Adrenal gland (tissue), 12 donors: ENCODE measurements around the gene PPP2R1A. TPM values are rescaled to one million over a fixed set of nuclear protein-coding genes. Genes with fewer than 3 reads are reported as not detected.

Experiments used
- DNase-seq, 7 donors: peaks; one replicate each; pipeline ENCODE4 v3.0.0-alpha.2; 2019 to 2020
- H3K27ac ChIP-seq, 5 donors: fragments of 200-600 bp; sonication (generic) in 4 of 5; 1 replicate in 3 of 5; 2 replicates in 2 of 5; pipeline versions ENCODE4 v1.5.1 to v1.8.0; 2016 to 2020; ENCODE audit warnings: mild to moderate bottlenecking in 1 of 5
- H3K27me3 ChIP-seq: fragments of 200-600 bp; 2 replicates; pipeline ENCODE4 v1.8.0; 2021
- H3K36me3 ChIP-seq, 2 donors: fragments of 200-600 bp; replicated peaks in 1 of 2; 1 replicate in 1 of 2; 2 replicates in 1 of 2; pipeline versions ENCODE4 v1.5.1 to v1.8.0; 2018 to 2022
- H3K4me1 ChIP-seq, 2 donors: fragments of 200-600 bp; replicated peaks in 1 of 2; 1 replicate in 1 of 2; 2 replicates in 1 of 2; pipeline versions ENCODE4 v1.5.1 to v1.8.0; 2018 to 2021
- H3K4me3 ChIP-seq, 4 donors: fragments of 200-600 bp; sonication (generic) in 3 of 4; one replicate each; pipeline ENCODE4 v1.5.1; 2016 to 2018
- H3K9me3 ChIP-seq, 3 donors: fragments of 200-600 bp; sonication (generic) in 1 of 3; replicated peaks in 1 of 3; 1 replicate in 2 of 3; 2 replicates in 1 of 3; pipeline versions ENCODE4 v1.5.1 to v1.8.0; 2016 to 2021
- POLR2A ChIP-seq, 2 donors: fragments of 450-650 bp; IDR thresholded peaks; one replicate each; pipeline ENCODE4 v1.6.1; 2017; ENCODE audit warnings: antibody characterized with exemption in 2 of 2, mild to moderate bottlenecking in 2 of 2, moderate library complexity in 1 of 2
- WGBS, 4 donors: extraction: QIAGEN DNeasy Blood & Tissue Kit in 2 of 4; methylation state at CpG; one replicate each; pipeline versions ENCODE4 v1.1.5 to v1.1.7; 2013 to 2017; 5-methylcytosine and 5-hydroxymethylcytosine counted together
- intact Hi-C, 2 donors: fragments of 100-400 bp; cut with DNase I; formaldehyde crosslinking; loops; one replicate each; pipeline versions ENCODE4 v1.14.1 to v1.15.0; 2022 to 2023
- polyA plus RNA-seq, 3 donors: library from polyadenylated mRNA; stranded (reverse); fragments of 200-250 nt in 2 of 3; fragments of 350-450 nt in 1 of 3; fragmentation: Illumina TruSeq in 1 of 3; extraction: RNeasy Lipid Tissue Mini Kit (QIAGEN cat#74804) in 1 of 3; gene quantifications; one replicate each; pipeline ENCODE4 v1.2.3, GENCODE V29; 2013 to 2014
- total RNA-seq, 9 donors: library from RNA; depleted of rRNA in 4 of 9; stranded (reverse); fragments of >200 nt in 4 of 9; fragments of 120-200 nt in 1 of 9; fragmentation: NEBNext Ultra II Directional in 1 of 9; extraction: Animal tissue kit (Norgen Biotek cat#: 25700) in 1 of 9; gene quantifications; one replicate each; pipeline versions ENCODE4 v1.1.0 to v1.2.4, GENCODE V29; 2013 to 2023
- TF ChIP-seq, protein P1 (sequence below), 6 experiments: fragments of 450-650 bp in 4 of 6; fragments of 200-600 bp in 2 of 6; sonication (generic) in 1 of 6; IDR thresholded peaks; 1 replicate in 5 of 6; 2 replicates in 1 of 6; pipeline versions ENCODE4 v1.5.1 to v1.8.0; 2016 to 2021; ENCODE audit warnings: antibody characterized with exemption in 6 of 6, mild to moderate bottlenecking in 2 of 6, moderate library complexity in 1 of 6
- donor health status: healthy with polysubstance abuse.
- donor health status: Bipolar disorder and iron deficiency.
- donor health status: DM: yes; HTN: yes; CAD: no.
- donor health status: DM: no; HTN: no; CAD: no.
- donor health status: DM: no; HTN: no; CAD: no.
- donor health status: DM: yes; HTN: yes; CAD: no.

The PPP2R1A gene
- total and polyA plus RNA-seq, 12 donors: 161 to 1,330 (median 371) TPM

DNA sequence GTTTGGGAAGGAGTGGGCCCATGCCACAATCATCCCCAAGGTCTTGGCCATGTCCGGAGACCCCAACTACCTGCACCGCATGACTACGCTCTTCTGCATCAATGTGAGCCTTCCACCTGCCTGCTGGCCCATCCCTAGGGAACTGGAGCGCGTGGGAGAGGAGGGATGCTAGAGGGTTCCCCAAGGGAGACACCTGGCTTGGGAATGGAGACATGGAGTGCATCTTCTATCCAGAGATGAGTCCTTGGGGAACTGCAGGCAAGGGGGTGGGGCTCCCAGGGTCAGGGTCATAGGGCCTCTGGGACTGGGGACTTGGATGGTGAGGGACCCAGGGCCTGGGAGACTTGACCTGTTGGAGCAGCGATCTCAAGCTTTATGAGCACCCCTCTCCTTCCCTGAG lies 31.2 kb downstream of the PPP2R1A start:
- WGBS, 4 donors: 93 to 97% (median 96%) methylated on average over 3 to 6 of the region's 6 CpGs

DNA sequence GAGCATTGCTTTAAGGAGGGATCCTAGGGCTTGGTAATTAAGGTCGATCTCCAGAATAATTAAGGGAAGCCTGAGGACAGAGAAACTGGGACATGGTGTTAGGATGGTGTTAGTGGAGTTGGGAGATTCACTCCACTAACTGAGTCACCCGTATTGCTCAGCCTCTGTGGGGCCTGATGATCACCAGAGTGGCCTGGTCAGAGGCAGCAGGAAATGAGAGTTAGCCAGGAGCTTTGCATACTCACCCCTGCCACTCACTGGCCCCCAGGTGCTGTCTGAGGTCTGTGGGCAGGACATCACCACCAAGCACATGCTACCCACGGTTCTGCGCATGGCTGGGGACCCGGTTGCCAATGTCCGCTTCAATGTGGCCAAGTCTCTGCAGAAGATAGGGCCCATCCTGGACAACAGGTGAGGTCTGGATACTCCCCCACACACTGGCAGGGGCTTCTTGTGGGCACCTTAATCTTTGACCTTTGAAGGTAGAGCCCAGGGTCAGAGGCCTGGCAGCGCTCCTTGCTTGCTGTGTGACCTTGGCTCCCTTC lies 32.1 kb downstream of the PPP2R1A start:
- peak in 5 of 7 donors; percentile 18 to 67 (median 49) for DNase-seq
- Histone ChIP-seq H3K27ac (peak overlapping the region in 2 of 5 donors; percentile 37 to 62), H3K36me3 (peaks cover 0 to 96% of the 10 kb centered on the region in 2 donors), H3K9me3 (no peaks in the 10 kb centered on the region), H3K4me1 (no peaks in the 10 kb centered on the region), H3K27me3 (no peaks in the 10 kb centered on the region), H3K4me3 (no peak overlapping the region)
- 65 to 74% (median 68%) methylated on average over 7 of the region's 7 CpGs for WGBS, 4 donors
- TF ChIP-seq POLR2A (IDR thresholded peaks at IDR 0.05): no peak
- TF ChIP-seq, protein P1, sequence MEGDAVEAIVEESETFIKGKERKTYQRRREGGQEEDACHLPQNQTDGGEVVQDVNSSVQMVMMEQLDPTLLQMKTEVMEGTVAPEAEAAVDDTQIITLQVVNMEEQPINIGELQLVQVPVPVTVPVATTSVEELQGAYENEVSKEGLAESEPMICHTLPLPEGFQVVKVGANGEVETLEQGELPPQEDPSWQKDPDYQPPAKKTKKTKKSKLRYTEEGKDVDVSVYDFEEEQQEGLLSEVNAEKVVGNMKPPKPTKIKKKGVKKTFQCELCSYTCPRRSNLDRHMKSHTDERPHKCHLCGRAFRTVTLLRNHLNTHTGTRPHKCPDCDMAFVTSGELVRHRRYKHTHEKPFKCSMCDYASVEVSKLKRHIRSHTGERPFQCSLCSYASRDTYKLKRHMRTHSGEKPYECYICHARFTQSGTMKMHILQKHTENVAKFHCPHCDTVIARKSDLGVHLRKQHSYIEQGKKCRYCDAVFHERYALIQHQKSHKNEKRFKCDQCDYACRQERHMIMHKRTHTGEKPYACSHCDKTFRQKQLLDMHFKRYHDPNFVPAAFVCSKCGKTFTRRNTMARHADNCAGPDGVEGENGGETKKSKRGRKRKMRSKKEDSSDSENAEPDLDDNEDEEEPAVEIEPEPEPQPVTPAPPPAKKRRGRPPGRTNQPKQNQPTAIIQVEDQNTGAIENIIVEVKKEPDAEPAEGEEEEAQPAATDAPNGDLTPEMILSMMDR (IDR thresholded peaks at IDR 0.05): no peak
- intact Hi-C loops: no loop called here

More for the DNA sequence above, 31.2 kb downstream of the PPP2R1A start:
- H3K9me3 ChIP-seq: no peaks in the 10 kb centered on the region
- intact Hi-C loops: no loop called here
- DNase-seq: peak in 3 of 7 donors; percentile 16 to 46 (median 21)
- peaks cover 0 to 96% of the 10 kb centered on the region in 2 donors for H3K36me3 ChIP-seq
- no peaks in the 10 kb centered on the region for H3K4me1 ChIP-seq
- peak overlapping the region in 2 of 5 donors; percentile 37 to 62 for H3K27ac ChIP-seq
- no peak overlapping the region for H3K4me3 ChIP-seq
- TF ChIP-seq POLR2A (IDR thresholded peaks at IDR 0.05): no peak
- no peaks in the 10 kb centered on the region for H3K27me3 ChIP-seq

DNA sequence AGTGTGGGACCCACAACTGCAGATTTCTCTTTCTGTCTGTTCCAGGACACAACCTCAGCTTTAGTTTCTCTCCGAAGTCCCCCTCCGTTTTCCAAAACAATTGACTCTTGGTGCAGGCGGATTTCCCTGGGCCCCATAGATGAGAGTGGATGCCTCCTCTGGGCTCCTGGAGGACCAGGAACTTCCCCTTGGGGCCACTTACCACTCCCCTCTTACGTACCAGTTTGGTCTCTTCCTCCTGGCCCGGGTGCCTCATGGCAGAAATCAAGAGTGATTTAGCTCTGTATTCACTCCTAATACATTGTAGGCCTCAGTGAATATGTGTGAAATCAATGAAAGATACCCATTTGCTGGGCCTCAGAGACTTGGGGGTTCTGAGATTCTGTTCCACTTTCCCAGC lies 34.4 kb downstream of the PPP2R1A start:
- intact Hi-C loops: no loop called here
- Histone ChIP-seq H3K4me3 (no peak overlapping the region), H3K36me3 (peaks cover 0 to 91% of the 10 kb centered on the region in 2 donors), H3K27ac (no peak overlapping the region), H3K4me1 (no peaks in the 10 kb centered on the region), H3K9me3 (no peaks in the 10 kb centered on the region), H3K27me3 (no peaks in the 10 kb centered on the region)
- TF ChIP-seq, protein P1 (IDR thresholded peaks at IDR 0.05): no peak
- no peak for TF ChIP-seq POLR2A (IDR thresholded peaks at IDR 0.05)
- DNase-seq: no peak
- WGBS, 4 donors: 89 to 95% (median 91%) methylated on average over 5 of the region's 5 CpGs

DNA sequence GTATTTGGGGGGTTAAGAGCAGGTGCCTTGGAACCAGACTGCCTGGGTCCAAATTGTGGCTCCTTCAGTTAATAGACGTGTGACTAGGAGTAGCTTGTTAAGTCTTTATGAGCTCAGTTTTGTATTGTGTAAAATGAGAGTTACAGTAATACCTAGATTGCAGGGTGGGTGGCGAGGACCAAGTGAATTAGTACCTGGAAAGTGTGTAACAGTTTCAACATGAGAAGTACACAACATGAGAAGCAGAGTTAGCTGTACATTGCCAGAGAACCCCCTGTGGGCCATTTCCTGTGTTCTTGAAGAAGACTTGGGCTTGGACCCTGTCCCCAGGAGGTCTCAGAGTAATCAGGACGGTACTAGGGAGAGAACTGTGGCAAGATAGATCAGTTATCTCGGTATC lies 36.8 kb downstream of the PPP2R1A start:
- TF ChIP-seq, protein P1 (IDR thresholded peaks at IDR 0.05): no peak
- no peak for TF ChIP-seq POLR2A (IDR thresholded peaks at IDR 0.05)
- whole genome bisulfite sequencing, 4 donors: 79 to 93% (median 92%) methylated on average over 4 of the region's 4 CpGs
- Histone ChIP-seq H3K4me3 (no peak overlapping the region), H3K4me1 (peaks cover 5 to 13% of the 10 kb centered on the region in 2 donors), H3K9me3 (no peaks in the 10 kb centered on the region), H3K27me3 (no peaks in the 10 kb centered on the region), H3K36me3 (peaks cover 0 to 67% of the 10 kb centered on the region in 2 donors), H3K27ac (peak overlapping the region in 2 of 5 donors; percentile 4 to 32)
- intact Hi-C loops: loop anchor here in 1 of 2 donors (5.0 kb wide), 1 partner anchor 89 kb away; the partner anchor contains the start of gene ZNF616
- DNase-seq: no peak
